Stimulated activated CD4-positive, alpha-beta T cell treated with anti-CD3 and anti-CD28 coated beads, Interleukin-2, amount 100 ng/mL, for 4 hours (primary cell): ENCODE results near the gene HNRNPC.
"Not testable (repeated sequence)": the region's sequence is repeated elsewhere in the genome, so short reads cannot be mapped to it uniquely, and the experiment has no call there.

Experiments used
- DNase-seq: peaks from one replicate; pipeline ENCODE4 v3.0.0-alpha.2; 2020; ENCODE audit warnings: low read depth

HNRNPC gene

DNA sequence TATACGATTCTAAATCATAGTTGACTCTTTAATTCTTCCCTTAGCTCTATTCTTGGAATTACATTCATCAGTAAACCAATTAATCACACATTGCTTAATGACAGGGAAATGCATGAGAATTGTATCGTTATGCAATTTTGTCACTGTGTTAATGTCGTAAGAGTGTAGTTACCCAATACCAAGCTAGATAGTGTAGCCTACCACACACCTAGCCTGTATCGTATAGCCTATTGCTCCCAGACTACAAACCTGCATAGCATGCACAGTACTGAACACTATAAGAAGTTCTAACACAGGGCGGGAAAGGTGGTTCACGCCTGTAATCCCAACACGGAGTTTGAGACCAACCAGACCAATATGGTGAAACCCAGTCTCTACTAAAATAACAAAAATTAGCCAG, 24.7 kb downstream of the HNRNPC start:
- no peak for DNase-seq

DNA sequence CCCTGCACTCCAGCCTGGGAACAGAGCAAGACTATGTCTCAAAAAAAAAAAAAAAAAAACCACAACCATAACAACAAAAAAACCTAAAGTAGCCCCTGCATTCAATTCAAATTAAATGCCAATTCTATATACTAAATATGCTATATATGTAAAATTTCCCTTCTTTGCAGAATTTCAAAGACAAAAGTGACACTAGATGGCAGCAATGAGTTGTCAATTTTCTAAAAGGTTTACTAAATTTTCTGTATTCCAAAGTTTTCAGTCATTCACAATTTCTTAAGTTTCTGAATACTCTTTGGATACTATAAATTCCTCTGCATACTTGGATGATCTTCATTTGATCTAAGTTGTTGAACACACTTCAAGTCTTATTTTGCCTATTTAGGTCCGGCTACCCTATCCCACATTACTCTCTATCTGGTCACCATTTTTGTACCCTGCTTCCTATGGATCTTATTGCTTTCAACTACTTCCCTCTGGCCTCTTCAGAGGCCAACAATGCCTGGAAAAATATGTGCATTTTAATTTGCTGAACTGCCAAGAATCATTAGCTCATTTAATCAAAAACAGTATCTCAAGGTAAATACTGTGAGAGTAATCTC, 27.9 kb downstream of the HNRNPC start:
- no peak for DNase-seq

GRCh38 chr14:21240417-21240816, 28.8 kb downstream of the HNRNPC start:
- no peak for DNase-seq

DNA sequence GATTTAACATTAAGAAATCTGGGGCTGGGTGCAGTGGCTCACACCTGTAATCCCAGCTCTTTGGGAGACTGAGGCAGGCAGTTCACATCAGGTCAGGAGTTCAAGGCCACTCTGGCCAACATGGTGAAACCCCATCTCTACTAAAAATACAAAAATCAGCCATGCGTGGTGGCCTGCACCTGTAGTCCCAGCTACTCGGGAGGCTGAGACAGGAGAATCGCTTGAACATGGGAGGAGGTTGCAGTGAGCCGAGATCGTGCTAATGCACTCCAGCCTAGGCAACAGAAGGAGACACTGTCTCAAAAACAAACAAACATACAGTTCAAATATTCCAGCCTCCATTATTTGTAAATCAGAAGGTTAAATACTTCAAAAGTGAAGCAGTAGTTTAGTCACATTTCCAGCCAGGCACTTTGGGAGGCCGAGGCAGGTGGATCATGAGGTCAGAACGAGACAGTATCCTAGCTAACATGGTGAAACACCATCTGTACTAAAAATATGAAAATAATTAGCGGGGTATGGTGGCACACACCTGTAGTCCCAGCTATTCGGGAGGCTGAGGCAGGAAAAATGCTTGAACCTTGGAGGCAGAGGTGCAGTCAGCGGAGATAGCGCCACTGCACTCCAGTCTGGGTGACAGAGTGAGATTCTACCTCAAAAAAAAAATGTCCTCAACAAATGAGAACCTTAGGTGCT, 30.3 kb downstream of the HNRNPC start:
- DNase-seq: no peak

- no peak for DNase-seq
Measured at GRCh38 chr14:21236948-21237797, 32.1 kb downstream of the HNRNPC start.

DNA sequence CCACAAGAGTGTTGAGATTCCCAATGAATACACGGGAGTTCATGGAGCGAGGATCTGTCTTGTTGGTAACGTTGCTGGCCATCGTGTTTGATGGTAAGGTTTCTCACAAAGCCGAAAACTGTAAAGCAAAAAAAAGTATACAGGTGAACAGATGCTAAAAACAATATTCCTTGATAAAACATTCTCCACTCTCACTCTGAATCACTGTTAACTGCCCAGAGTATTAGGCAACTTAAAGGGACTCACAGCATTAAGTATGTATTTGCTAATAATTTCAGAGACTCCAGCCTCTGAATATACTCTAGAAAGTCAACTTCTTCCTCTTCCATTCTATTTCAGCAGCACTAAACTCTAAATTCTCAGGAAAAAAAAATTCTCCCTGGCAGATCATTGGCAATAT, 35.1 kb downstream of the HNRNPC start:
- DNase-seq: no peak

DNA sequence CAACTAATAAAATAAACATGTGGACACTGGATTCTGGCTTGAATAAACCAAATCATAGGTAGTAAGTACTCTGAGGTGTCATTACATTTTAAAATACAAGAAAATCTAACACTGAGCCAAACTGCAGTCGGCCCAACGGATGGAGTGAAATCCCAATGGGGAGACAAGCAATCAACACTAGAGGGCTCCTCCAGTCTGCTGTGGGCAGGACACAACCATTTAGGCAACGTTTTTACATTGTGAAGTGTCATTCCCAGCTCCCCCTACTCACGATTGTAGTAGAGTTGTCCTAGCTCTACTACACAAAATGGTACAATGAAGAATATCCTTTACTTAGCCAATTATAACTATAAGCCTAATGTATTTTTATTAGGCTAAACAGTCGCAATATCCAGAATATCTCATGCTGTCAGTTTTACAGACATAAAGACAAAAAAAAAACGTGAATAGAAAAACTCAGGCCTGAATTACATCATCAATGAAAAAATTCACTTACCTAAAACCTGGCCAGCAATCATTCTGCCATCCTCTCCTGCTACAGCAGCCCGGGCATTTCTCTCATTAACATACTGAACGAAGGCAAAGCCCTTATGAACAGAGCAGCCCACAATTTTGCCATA, 35.7 kb downstream of the HNRNPC start:
- no peak for DNase-seq

GRCh38 chr14:21231020-21231652, 38.1 kb downstream of the HNRNPC start:
- no peak for DNase-seq

DNA sequence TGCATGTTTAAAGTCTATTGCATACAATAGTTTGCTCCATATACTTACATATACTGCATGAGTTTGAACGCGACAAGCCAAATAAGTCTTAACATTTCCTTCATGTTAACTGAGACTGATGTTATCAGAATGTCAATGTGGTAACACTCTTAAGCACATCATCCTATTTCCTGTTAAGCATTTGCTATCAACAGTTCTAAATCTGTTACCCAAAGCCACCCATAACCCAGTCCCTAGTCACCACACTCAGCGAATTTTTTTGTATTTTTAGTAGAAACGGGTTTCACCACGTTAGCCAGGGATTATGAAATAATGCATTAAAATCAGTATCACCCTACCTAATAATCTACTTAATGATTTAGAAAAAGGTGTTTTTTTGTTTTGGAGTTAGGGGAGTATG, 39.4 kb downstream of the HNRNPC start:
- DNase-seq: no peak

DNA sequence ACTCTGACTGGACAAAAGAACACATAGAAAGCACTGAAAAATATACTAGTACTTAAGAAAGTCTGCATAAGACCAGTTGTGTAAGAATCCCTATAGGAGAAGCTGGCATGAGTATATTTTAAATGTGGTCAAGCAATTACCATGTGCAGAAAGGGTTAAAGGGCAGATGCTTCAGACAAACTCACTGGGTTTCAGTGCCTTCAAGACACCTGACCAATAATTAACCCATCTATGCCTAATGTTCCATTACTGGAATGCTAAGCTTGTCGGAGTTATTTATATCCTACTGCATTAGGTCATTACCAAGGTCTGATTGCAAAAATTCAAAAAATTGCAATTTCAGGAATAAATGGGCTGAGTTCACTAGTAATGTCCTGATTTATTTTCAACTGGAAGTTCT, 41.3 kb downstream of the HNRNPC start:
- DNase-seq: no peak

- DNase-seq: no peak
Measured at GRCh38 chr14:21227150-21227549, 42.1 kb downstream of the HNRNPC start.

GRCh38 chr14:21226467-21226866, 42.8 kb downstream of the HNRNPC start:
- DNase-seq: no peak

DNA sequence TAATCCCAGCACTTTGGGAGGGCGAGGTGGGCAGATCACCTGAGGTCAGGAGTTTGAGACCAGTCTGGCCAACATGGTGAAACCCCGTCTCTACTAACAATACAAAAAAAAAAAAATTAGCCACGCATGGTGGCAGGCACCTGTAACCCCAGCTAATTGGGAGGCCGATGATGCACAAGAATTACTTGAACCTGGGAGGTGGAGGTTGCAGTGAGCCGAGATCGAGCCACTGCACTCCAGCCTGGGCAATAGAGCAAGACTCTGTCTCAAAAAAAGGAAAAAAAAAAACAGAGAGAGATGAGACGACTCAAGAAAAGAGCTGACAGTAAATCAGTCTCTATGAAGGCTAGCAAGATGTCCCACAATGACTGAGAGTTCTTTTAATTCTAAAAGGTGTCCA, 44.1 kb downstream of the HNRNPC start:
- DNase-seq: not testable (repeated sequence)

DNA sequence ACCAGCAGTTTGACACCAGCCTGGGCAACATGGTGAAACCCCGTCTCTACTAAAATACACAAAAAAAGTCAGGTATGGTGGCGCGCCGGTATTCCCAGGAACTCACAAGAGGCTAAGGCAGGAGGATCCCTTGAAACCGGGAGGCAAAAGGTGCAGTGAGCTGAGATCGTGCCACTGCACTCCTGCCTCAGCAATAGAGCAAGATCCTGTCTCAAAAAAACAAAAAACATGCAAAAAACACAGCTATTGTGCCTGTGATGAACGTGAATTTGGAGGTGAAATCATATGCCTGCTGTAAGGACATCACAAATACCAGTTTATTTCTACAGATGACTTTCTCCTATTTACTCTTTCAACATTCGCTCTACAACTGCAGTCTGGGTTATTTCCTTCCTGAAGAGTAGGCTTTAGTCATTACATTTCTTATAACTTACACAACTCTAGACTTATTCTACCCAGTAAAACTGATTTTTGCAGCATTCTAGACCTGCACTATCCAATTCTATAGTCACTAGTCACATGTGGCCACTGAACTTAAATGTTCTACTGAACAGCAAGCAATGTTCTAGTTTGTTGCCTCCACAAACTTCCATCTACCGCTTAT, 48.3 kb downstream of the HNRNPC start:
- DNase-seq: no peak

GRCh38 chr14:21219561-21220111, 49.6 kb downstream of the HNRNPC start:
- no peak for DNase-seq

DNA sequence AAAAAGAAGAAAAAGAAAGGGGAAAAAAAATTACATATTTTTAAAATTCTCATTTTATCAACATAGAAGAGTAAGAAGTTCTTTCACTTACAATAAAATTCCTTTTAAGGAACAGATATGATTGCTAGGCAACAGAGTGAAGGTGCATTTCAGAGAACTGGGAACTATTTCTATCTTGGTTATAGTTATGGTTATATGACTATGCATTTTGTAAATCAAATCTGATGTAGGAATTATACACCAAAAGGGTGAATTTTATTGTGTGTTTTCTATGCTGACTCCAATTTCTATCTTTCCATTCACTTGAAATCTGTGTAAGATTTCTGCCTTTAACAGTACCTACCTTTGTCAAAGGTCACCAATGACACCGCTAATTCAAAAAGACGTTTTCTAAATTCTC, 50.1 kb downstream of the HNRNPC start:
- no peak for DNase-seq

DNA sequence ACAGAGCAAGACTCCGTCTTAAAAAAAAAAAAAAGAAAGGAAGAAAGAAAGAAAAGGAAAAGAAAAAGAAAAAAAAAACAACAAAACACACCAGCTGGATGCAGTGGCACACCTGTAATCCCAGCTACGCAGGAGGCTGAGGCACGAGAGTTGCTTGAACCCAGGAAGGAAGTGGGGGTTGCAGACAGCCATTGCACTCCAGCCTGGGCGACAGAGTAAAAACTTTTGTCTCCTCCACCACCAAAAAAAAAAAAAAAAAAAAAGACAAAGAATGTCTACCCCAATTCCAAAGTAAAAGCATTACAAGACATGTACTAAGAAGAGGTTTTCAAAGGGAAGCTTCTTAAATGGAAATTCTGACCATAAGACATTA, 53.4 kb downstream of the HNRNPC start:
- no peak for DNase-seq

- no peak for DNase-seq
Measured at GRCh38 chr14:21215130-21215878, 53.9 kb downstream of the HNRNPC start.

GRCh38 chr14:21213652-21214051, 55.6 kb downstream of the HNRNPC start:
- DNase-seq: no peak

GRCh38 chr14:21212824-21213223, 56.4 kb downstream of the HNRNPC start:
- not testable (repeated sequence) for DNase-seq

GRCh38 chr14:21211509-21211908, 57.7 kb downstream of the HNRNPC start:
- DNase-seq: no peak
